ENCODE measurements around the gene OXCT2.
"Not testable (repeated sequence)": the region's sequence is repeated elsewhere in the genome, so short reads cannot be mapped to it uniquely, and the experiment has no call there.

The OXCT2 gene

DNA sequence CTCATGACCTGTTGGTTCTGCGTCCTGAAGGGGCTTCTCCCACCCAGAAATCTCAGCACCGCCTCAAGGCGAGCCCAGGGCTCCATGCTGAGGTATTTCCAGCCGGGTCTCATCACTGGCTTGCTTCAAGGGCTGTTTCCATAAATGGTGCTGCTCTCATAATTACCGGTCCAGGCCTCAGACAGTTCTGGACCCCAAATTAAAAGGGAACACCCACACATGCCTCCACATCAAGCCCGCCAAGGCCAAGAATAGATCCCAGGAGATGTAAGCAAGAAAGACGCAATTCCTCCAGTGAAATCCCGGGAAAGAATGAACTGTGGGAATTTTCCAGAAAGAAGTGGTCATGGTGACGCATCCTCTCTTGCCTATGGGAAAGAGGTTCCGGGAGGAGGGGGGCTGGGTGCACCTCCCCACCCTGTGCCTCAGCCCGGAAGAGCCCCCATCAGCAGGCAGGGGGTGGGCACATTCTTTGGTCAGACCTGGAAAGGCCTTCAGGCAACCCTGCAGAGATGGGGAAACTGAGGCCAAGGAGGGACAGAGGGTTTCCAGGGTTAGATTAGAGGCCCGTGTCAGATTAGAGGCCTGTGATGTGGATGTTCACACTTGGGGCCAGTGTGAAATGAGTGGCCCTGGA lies 7.4 kb upstream of the OXCT2 start:
- not testable (repeated sequence) for DNase-seq; H3K4me2 ChIP-seq (ENCODE audit: low read length); H4K5ac ChIP-seq (ENCODE audit: low read length); H3K27ac ChIP-seq (ENCODE audit: low read depth, low read length); H3K4ac ChIP-seq (ENCODE audit: low read depth, low read length); H3K79me2 ChIP-seq (ENCODE audit: control insufficient read depth, insufficient read depth, low read length); H3K4me3 ChIP-seq (ENCODE audit: low read length); H3K23ac ChIP-seq (ENCODE audit: low read length); H3K9ac ChIP-seq (ENCODE audit: low read length); H2BK15ac ChIP-seq (replicated peaks; ENCODE audit: low read depth); H3K79me1 ChIP-seq (ENCODE audit: low read length); H3K18ac ChIP-seq (ENCODE audit: low read length); H3K36me3 ChIP-seq (ENCODE audit: control insufficient read depth, insufficient read depth, low read length); H3K4me1 ChIP-seq (ENCODE audit: control insufficient read depth, low read depth, low read length); H2AK5ac ChIP-seq (ENCODE audit: low read length); H3K56ac ChIP-seq (ENCODE audit: low read length); H3K27me3 ChIP-seq (ENCODE audit: insufficient read depth, low read length, poor library complexity); H4K8ac ChIP-seq (ENCODE audit: low read depth, low read length); H2BK5ac ChIP-seq (ENCODE audit: low read length); H2BK120ac ChIP-seq (ENCODE audit: low read depth, low read length)
- WGBS (ENCODE audit: extremely low coverage, insufficient coverage, low lambda C conversion rate): no CpG with 5 or more reads among the region's 12 CpGs

DNA sequence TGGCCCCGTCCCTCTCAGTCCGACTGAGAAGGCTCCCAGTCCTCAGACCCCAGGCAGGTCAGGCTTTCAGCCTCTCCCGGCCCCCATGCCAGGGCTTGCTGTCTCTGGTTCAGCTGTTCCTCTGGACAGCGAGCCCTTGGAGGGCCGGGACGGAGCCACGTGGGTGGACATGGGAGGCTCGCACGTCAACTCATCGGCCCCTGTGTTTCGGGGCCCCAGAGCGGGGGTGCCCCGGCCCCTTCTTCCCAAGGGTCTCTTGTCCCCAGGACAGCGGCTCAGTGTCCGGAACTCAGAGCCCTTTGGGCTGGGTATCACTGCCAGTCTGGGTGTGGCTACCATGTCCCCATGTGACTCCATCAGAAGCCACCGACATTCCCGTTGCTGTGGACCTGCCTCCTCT lies 6.7 kb upstream of the OXCT2 start:
- not testable (repeated sequence) for H2AK5ac ChIP-seq (ENCODE audit: low read length); DNase-seq; H3K23ac ChIP-seq (ENCODE audit: low read length); H4K5ac ChIP-seq (ENCODE audit: low read length); H3K4ac ChIP-seq (ENCODE audit: low read depth, low read length); H2BK120ac ChIP-seq (ENCODE audit: low read depth, low read length); H4K8ac ChIP-seq (ENCODE audit: low read depth, low read length); H3K56ac ChIP-seq (ENCODE audit: low read length); H3K4me2 ChIP-seq (ENCODE audit: low read length); H2BK15ac ChIP-seq (replicated peaks; ENCODE audit: low read depth); H3K79me2 ChIP-seq (ENCODE audit: control insufficient read depth, insufficient read depth, low read length); H3K4me1 ChIP-seq (ENCODE audit: control insufficient read depth, low read depth, low read length); H3K27ac ChIP-seq (ENCODE audit: low read depth, low read length); H3K79me1 ChIP-seq (ENCODE audit: low read length); H3K36me3 ChIP-seq (ENCODE audit: control insufficient read depth, insufficient read depth, low read length); H3K18ac ChIP-seq (ENCODE audit: low read length); H2BK5ac ChIP-seq (ENCODE audit: low read length); H3K9ac ChIP-seq (ENCODE audit: low read length); H3K4me3 ChIP-seq (ENCODE audit: low read length); H3K27me3 ChIP-seq (ENCODE audit: insufficient read depth, low read length, poor library complexity)
- no CpG with 5 or more reads among the region's 17 CpGs for WGBS (ENCODE audit: extremely low coverage, insufficient coverage, low lambda C conversion rate)

DNA sequence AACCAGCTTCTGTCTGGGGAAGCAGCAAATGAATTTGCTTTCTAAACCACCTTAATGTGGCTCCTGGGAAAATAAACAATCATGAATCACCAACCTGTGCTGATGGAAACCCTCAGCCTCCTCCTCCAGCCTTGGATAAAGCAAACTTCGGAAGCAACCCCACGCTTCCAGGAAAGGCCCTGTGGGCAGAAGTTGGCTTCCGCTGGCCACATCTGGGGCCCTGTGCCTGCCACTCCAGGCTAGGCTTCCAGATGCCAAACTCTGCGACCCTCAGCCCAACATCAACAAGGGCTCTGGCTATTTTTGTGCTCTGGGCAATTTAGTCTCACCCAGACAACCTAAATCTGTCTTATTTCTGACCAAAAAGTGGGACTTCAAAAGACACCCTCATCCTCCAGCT lies 6.2 kb upstream of the OXCT2 start:
- Histone ChIP-seq H2AK5ac (ENCODE audit: low read length) (no peak overlapping the region), H3K27ac (ENCODE audit: low read depth, low read length) (no peak overlapping the region), H3K18ac (ENCODE audit: low read length) (no peak overlapping the region), H3K4me1 (ENCODE audit: control insufficient read depth, low read depth, low read length) (no peaks in the 10 kb centered on the region), H4K8ac (ENCODE audit: low read depth, low read length) (no peak overlapping the region), H3K23ac (ENCODE audit: low read length) (no peak overlapping the region), H3K9ac (ENCODE audit: low read length) (no peak overlapping the region), H3K4me3 (ENCODE audit: low read length) (no peak overlapping the region), H3K56ac (ENCODE audit: low read length) (no peak overlapping the region), H2BK5ac (ENCODE audit: low read length) (no peak overlapping the region), H3K27me3 (ENCODE audit: insufficient read depth, low read length, poor library complexity) (no peaks in the 10 kb centered on the region), H3K36me3 (ENCODE audit: control insufficient read depth, insufficient read depth, low read length) (no peaks in the 10 kb centered on the region), H2BK120ac (ENCODE audit: low read depth, low read length) (no peak overlapping the region), H3K4ac (ENCODE audit: low read depth, low read length) (no peak overlapping the region), H3K4me2 (ENCODE audit: low read length) (no peak overlapping the region), H3K79me1 (ENCODE audit: low read length) (no peaks in the 10 kb centered on the region), H2BK15ac (replicated peaks; ENCODE audit: low read depth) (no peak overlapping the region), H4K5ac (ENCODE audit: low read length) (no peak overlapping the region), H3K79me2 (ENCODE audit: control insufficient read depth, insufficient read depth, low read length) (no peaks in the 10 kb centered on the region)
- DNase-seq: no peak
- WGBS (ENCODE audit: extremely low coverage, insufficient coverage, low lambda C conversion rate): no CpG with 5 or more reads among the region's 4 CpGs

DNA sequence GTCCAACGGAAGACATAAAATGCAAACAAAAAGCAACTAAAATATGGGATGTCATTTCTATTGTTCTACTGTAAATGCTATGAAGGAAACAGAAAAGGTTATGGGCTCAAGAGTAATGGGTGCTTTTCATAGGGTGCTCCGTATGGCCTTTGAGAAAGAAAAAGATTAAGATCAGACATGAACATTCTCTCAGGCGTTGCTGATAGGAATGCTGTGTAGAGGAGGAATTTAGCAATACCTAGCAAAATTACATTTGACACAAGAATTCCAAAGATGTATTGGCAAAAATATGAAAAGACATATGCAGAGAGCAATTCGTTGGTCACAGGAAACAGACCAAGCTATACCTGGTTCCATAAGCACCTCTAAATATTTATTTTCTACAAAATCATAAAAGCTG lies 5.7 kb upstream of the OXCT2 start:
- no peak overlapping the region for H3K23ac ChIP-seq (ENCODE audit: low read length)
- no peak overlapping the region for H3K56ac ChIP-seq (ENCODE audit: low read length)
- no CpG with 5 or more reads among the region's 4 CpGs for WGBS (ENCODE audit: extremely low coverage, insufficient coverage, low lambda C conversion rate)
- H3K27me3 ChIP-seq (ENCODE audit: insufficient read depth, low read length, poor library complexity): no peaks in the 10 kb centered on the region
- H3K4me2 ChIP-seq (ENCODE audit: low read length): no peak overlapping the region
- H3K4me3 ChIP-seq (ENCODE audit: low read length): no peak overlapping the region
- H3K36me3 ChIP-seq (ENCODE audit: control insufficient read depth, insufficient read depth, low read length): no peaks in the 10 kb centered on the region
- no peak overlapping the region for H2BK15ac ChIP-seq (replicated peaks; ENCODE audit: low read depth)
- no peak overlapping the region for H3K9ac ChIP-seq (ENCODE audit: low read length)
- no peaks in the 10 kb centered on the region for H3K79me2 ChIP-seq (ENCODE audit: control insufficient read depth, insufficient read depth, low read length)
- H2BK120ac ChIP-seq (ENCODE audit: low read depth, low read length): no peak overlapping the region
- H3K79me1 ChIP-seq (ENCODE audit: low read length): no peaks in the 10 kb centered on the region
- no peak overlapping the region for H3K27ac ChIP-seq (ENCODE audit: low read depth, low read length)
- H2BK5ac ChIP-seq (ENCODE audit: low read length): no peak overlapping the region
- no peak overlapping the region for H2AK5ac ChIP-seq (ENCODE audit: low read length)
- H3K4ac ChIP-seq (ENCODE audit: low read depth, low read length): no peak overlapping the region
- H4K8ac ChIP-seq (ENCODE audit: low read depth, low read length): no peak overlapping the region
- H3K4me1 ChIP-seq (ENCODE audit: control insufficient read depth, low read depth, low read length): no peaks in the 10 kb centered on the region
- no peak for DNase-seq
- H3K18ac ChIP-seq (ENCODE audit: low read length): no peak overlapping the region
- H4K5ac ChIP-seq (ENCODE audit: low read length): no peak overlapping the region

DNA sequence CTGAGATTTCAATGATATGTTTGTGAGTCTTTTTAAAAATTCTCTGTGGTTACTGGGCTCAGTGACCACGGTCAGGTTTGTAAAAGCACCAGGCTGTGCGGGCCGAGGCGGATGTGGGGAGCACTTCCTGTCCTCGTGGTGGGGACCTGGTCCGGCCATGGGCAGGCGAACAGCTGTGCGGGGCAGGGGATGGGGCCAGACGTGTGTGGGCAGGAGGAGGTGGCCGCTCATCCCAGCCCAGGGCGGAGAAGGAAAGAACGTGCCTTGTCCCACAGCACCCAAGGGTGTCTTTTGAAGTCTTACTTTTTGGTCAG lies 5.2 kb upstream of the OXCT2 start:
- Histone ChIP-seq H4K5ac (ENCODE audit: low read length) (no peak overlapping the region), H3K27ac (ENCODE audit: low read depth, low read length) (no peak overlapping the region), H3K4me3 (ENCODE audit: low read length) (no peak overlapping the region), H3K9ac (ENCODE audit: low read length) (no peak overlapping the region), H2BK5ac (ENCODE audit: low read length) (no peak overlapping the region), H2AK5ac (ENCODE audit: low read length) (no peak overlapping the region), H3K4me1 (ENCODE audit: control insufficient read depth, low read depth, low read length) (no peaks in the 10 kb centered on the region), H2BK120ac (ENCODE audit: low read depth, low read length) (no peak overlapping the region), H3K4ac (ENCODE audit: low read depth, low read length) (no peak overlapping the region), H3K18ac (ENCODE audit: low read length) (no peak overlapping the region), H4K8ac (ENCODE audit: low read depth, low read length) (no peak overlapping the region), H3K79me1 (ENCODE audit: low read length) (no peaks in the 10 kb centered on the region), H3K23ac (ENCODE audit: low read length) (no peak overlapping the region), H3K4me2 (ENCODE audit: low read length) (no peak overlapping the region), H3K79me2 (ENCODE audit: control insufficient read depth, insufficient read depth, low read length) (no peaks in the 10 kb centered on the region), H3K36me3 (ENCODE audit: control insufficient read depth, insufficient read depth, low read length) (no peaks in the 10 kb centered on the region), H2BK15ac (replicated peaks; ENCODE audit: low read depth) (no peak overlapping the region), H3K27me3 (ENCODE audit: insufficient read depth, low read length, poor library complexity) (no peaks in the 10 kb centered on the region), H3K56ac (ENCODE audit: low read length) (no peak overlapping the region)
- DNase-seq: no peak
- no CpG with 5 or more reads among the region's 12 CpGs for WGBS (ENCODE audit: extremely low coverage, insufficient coverage, low lambda C conversion rate)

DNA sequence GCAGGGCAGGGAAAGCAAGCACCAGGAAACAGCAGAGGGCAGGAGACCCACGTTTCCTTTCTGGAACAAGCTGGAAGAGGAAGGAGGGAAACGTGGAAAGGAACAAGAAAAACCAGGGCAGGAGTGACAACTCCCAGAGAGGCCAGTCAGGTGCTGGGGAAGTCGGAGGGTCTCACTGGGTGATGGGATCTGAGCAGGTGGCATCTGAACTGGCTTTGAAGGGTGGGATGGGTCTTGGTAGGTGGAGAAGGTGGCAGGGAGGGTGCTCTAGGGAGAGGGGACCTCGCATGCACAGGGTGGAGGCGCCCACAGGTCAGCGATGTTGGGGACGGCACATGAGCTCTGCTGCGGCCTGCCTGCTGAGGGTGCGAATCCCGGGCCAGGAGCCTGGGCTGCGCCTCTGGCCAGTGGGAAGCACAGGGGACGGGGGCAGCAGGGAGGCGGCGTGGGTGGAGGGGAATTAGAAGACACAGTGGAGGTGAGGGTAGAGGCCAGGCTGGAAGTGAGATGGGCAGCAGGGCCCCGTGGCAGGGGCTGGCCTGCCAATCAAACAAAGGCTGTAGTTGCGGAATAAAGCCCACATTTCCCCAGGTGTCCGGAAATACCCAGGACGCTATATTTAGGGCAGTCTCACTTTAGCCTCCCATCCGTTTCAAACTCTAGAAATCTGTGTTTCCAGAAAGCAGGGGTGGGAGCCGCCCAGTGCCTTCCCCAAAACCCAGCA lies 4.7 kb upstream of the OXCT2 start:
- not testable (repeated sequence) for H3K4me2 ChIP-seq (ENCODE audit: low read length); H3K4me1 ChIP-seq (ENCODE audit: control insufficient read depth, low read depth, low read length)
- WGBS (ENCODE audit: extremely low coverage, insufficient coverage, low lambda C conversion rate): no CpG with 5 or more reads among the region's 20 CpGs

More for the DNA sequence above, 4.7 kb upstream of the OXCT2 start:
- not testable (repeated sequence) for H3K4ac ChIP-seq (ENCODE audit: low read depth, low read length); DNase-seq; H3K79me2 ChIP-seq (ENCODE audit: control insufficient read depth, insufficient read depth, low read length); H2BK5ac ChIP-seq (ENCODE audit: low read length); H3K23ac ChIP-seq (ENCODE audit: low read length); H2BK120ac ChIP-seq (ENCODE audit: low read depth, low read length); H4K8ac ChIP-seq (ENCODE audit: low read depth, low read length); H3K4me3 ChIP-seq (ENCODE audit: low read length); H3K18ac ChIP-seq (ENCODE audit: low read length); H3K27me3 ChIP-seq (ENCODE audit: insufficient read depth, low read length, poor library complexity); H3K36me3 ChIP-seq (ENCODE audit: control insufficient read depth, insufficient read depth, low read length); H3K27ac ChIP-seq (ENCODE audit: low read depth, low read length); H3K56ac ChIP-seq (ENCODE audit: low read length); H2BK15ac ChIP-seq (replicated peaks; ENCODE audit: low read depth); H4K5ac ChIP-seq (ENCODE audit: low read length); H2AK5ac ChIP-seq (ENCODE audit: low read length); H3K9ac ChIP-seq (ENCODE audit: low read length); H3K79me1 ChIP-seq (ENCODE audit: low read length)
